ENCODE results near the gene EXOSC2. TPM values are rescaled to one million over a fixed set of nuclear protein-coding genes. Genes with fewer than 3 reads are reported as not detected.
A peak's percentile ranks its signal among the peaks of the same experiment; 100 is the strongest.

The EXOSC2 gene
- total and polyA plus RNA-seq, 2 of the 8 experiments (the other 6 are each of a cell fraction or from before 2014, with no cell fraction given) = 47.8 to 93.6 TPM

DNA sequence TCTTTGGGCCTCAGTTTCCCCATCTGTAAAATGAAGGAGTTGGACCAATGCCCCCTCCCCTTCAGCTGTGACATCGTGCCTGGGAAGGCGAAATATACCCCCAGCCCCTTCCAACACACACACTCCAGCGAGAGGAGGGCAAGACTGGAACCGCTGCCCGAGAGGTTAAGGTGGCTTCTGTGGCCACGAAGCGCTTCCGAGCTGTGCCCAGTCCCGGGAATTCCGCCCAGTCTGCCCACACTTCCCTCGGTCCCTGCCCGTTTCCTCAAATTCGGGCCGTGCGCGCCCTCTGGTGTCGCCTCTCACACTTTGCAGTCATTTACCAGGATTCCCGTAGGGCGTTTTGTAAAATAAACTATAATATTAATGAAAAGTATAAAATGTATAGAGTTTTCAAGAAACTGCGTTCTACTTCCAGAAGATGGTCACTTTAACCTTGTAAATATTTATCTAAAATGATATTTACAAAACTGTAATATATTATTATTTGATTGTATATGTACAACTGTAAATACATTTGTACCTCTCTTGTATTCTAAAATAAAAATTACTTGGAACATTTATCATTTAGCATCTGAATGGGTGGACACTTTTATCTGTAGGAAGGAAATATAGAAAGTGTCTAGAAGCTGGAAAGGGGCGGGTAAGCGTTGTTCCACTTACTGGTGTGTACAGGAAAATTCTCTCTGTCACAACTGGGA, 11.0 kb upstream of the EXOSC2 start (continued):
- TF ChIP-seq CTBP2 (IDR thresholded peaks at IDR 0.05; ENCODE audit: borderline replicate concordance, insufficient read depth, insufficient read length, low read length) (no peak), CHD7 (IDR thresholded peaks at IDR 0.05; ENCODE audit: insufficient replicate concordance, low read length) (peak; percentile 42), KDM4A (IDR thresholded peaks at IDR 0.05; ENCODE audit: low read depth, low read length, severe bottlenecking) (no peak), BRCA1 (IDR thresholded peaks at IDR 0.05; ENCODE audit: low read depth, low read length) (no peak), CBX8 (IDR thresholded peaks at IDR 0.05; ENCODE audit: borderline replicate concordance, low read depth, low read length) (no peak), EGR1 (IDR thresholded peaks at IDR 0.05; ENCODE audit: borderline replicate concordance, low read depth, low read length) (no peak), SP1 (IDR thresholded peaks at IDR 0.05; ENCODE audit: low read depth, low read length) (no peak), PHF8 (conservative IDR thresholded peaks at IDR 0.05; ENCODE audit: low read depth, low read length) (no peak), POLR2AphosphoS5 (IDR thresholded peaks at IDR 0.05; ENCODE audit: low read depth, low read length) (no peak), POU5F1 (IDR thresholded peaks at IDR 0.05; ENCODE audit: low read depth, low read length) (no peak)

Measured in H1 (cell line).